GM13977 (cell line): ENCODE measurements around the gene MBNL3.

Experiments used
- DNase-seq: peaks from one replicate; pipeline ENCODE4 v3.0.0; 2012; ENCODE audit warnings: low spot score
- in situ Hi-C: fragments of 300-500 bp; cut with MboI; formaldehyde crosslinking; loops from one replicate; pipeline ENCODE4 v1.12.0; 2022; ENCODE audit warnings: low sequenced_read_pairs, low pct_unique_long_range_greater_than_20kb, mixed read lengths, inconsistent platforms; ENCODE audit not compliant: unreplicated experiment
- TF ChIP-seq, protein P1 (sequence below): IDR thresholded peaks from 2 replicates; pipeline ENCODE4 v1.5.1; 2012; ENCODE audit warnings: mild to moderate bottlenecking, control low read depth; ENCODE audit not compliant: insufficient read depth; ENCODE audit errors: extremely low read depth, missing control alignments

The MBNL3 gene

GRCh38 chrX:132406106-132406505, 82.7 kb downstream of the MBNL3 start:
- in situ Hi-C loops: no loop called here
- TF ChIP-seq, protein P1, sequence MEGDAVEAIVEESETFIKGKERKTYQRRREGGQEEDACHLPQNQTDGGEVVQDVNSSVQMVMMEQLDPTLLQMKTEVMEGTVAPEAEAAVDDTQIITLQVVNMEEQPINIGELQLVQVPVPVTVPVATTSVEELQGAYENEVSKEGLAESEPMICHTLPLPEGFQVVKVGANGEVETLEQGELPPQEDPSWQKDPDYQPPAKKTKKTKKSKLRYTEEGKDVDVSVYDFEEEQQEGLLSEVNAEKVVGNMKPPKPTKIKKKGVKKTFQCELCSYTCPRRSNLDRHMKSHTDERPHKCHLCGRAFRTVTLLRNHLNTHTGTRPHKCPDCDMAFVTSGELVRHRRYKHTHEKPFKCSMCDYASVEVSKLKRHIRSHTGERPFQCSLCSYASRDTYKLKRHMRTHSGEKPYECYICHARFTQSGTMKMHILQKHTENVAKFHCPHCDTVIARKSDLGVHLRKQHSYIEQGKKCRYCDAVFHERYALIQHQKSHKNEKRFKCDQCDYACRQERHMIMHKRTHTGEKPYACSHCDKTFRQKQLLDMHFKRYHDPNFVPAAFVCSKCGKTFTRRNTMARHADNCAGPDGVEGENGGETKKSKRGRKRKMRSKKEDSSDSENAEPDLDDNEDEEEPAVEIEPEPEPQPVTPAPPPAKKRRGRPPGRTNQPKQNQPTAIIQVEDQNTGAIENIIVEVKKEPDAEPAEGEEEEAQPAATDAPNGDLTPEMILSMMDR: no peak
- no peak for DNase-seq

DNA sequence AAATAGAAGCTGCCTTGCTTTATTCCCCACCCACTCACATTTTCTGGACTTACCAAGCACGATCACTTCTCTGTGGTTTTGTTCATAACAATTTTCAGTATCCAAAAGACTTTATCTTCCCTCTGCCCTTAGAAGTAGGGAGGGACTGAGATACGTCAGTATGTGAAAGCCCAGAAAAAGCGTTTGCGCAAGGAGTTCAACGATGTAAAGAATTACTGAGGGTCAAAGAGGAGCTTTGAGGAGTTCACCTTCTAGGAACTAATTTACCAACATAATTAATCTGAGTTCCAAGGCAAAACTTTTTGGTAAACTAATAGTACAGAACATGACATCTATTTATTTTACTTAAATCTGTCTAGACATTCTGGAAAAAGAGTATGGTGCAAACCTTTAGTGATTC, 84.6 kb downstream of the MBNL3 start:
- DNase-seq: no peak
- in situ Hi-C loops: no loop called here
- TF ChIP-seq, protein P1: no peak

- TF ChIP-seq, protein P1: no peak
Observed at GRCh38 chrX:132401935-132402334, 86.9 kb downstream of the MBNL3 start.

GRCh38 chrX:132400706-132401105, 88.1 kb downstream of the MBNL3 start:
- TF ChIP-seq, protein P1: no peak
- no peak for DNase-seq
- in situ Hi-C loops: no loop called here

More at GRCh38 chrX:132401935-132402334, 86.9 kb downstream of the MBNL3 start:
- DNase-seq: no peak
- in situ Hi-C loops: no loop called here

GRCh38 chrX:132395645-132396044, 93.2 kb downstream of the MBNL3 start:
- TF ChIP-seq, protein P1: no peak
- in situ Hi-C loops: no loop called here

GRCh38 chrX:132395026-132395425, 93.8 kb downstream of the MBNL3 start:
- in situ Hi-C loops: no loop called here
- TF ChIP-seq, protein P1: no peak

More at GRCh38 chrX:132395645-132396044, 93.2 kb downstream of the MBNL3 start:
- no peak for DNase-seq

DNA sequence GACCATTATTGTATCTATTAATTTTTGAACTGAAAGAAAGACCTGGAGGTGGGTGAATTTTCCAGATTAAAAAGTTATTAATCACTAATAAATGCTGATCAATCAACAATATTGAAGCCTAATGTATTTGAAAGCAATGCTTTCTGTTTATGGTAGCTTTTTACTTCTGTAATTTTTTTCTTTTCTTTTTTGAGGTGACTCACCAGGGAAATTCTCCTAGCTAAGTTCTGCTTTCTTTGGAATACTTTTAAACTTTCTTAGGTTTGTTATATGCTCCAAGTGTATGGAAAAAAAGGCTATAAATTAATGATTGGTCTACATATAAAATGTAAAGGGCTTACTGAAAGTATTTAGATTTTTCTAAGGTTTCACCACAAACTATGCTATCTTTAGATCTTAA, 94.2 kb downstream of the MBNL3 start:
- in situ Hi-C loops: no loop called here
- TF ChIP-seq, protein P1: no peak
- DNase-seq: no peak

More at GRCh38 chrX:132395026-132395425, 93.8 kb downstream of the MBNL3 start:
- no peak for DNase-seq
